T-helper 17 cell (primary cell): ENCODE measurements around the gene ZDHHC8. TPM values are rescaled to one million over a fixed set of nuclear protein-coding genes. Genes with fewer than 3 reads are reported as not detected.

Experiments
- ATAC-seq: fragments of 150-1000 bp; cut with Tn5 transposase; 2 replicates; pipeline ENCODE4 v1.10.0; 2021; ENCODE audit warnings: mild to moderate bottlenecking, moderate library complexity
- DNase-seq, 3 donors: peaks; one replicate each; pipeline versions ENCODE4 v3.0.0 to v3.0.0-alpha.2; 2020 to 2021
- H3K9me3 ChIP-seq: one replicate; pipeline ENCODE4 v1.7.0; 2013; ENCODE audit warnings: low read length, mild to moderate bottlenecking; ENCODE audit not compliant: control insufficient read depth, poor library complexity, severe bottlenecking
- H3K27ac Mint-ChIP-seq: one replicate; pipeline ENCODE4 v1.8.0; 2022; ENCODE audit warnings: mild to moderate bottlenecking, moderate library complexity, mixed read lengths
- H3K27me3 Mint-ChIP-seq: one replicate; pipeline ENCODE4 v1.8.0; 2022; ENCODE audit warnings: mixed read lengths
- H3K36me3 Mint-ChIP-seq: one replicate; pipeline ENCODE4 v1.8.0; 2022; ENCODE audit warnings: low read depth, mixed read lengths
- H3K4me1 Mint-ChIP-seq: one replicate; pipeline ENCODE4 v1.8.0; 2022; ENCODE audit warnings: mild to moderate bottlenecking, mixed read lengths
- H3K4me3 Mint-ChIP-seq: one replicate; pipeline ENCODE4 v1.8.0; 2022; ENCODE audit warnings: mild to moderate bottlenecking, moderate library complexity, mixed read lengths
- total RNA-seq, 4 donors: library from RNA in 2 of 4; stranded (reverse) in 2 of 4; gene quantifications; one replicate each; pipeline ENCODE4 v1.2.3 and lab custom pipeline; 2022 to 2026

The ZDHHC8 gene
- total RNA-seq, 2 donors from 2014 or later: 60.1 to 75.8 TPM

DNA sequence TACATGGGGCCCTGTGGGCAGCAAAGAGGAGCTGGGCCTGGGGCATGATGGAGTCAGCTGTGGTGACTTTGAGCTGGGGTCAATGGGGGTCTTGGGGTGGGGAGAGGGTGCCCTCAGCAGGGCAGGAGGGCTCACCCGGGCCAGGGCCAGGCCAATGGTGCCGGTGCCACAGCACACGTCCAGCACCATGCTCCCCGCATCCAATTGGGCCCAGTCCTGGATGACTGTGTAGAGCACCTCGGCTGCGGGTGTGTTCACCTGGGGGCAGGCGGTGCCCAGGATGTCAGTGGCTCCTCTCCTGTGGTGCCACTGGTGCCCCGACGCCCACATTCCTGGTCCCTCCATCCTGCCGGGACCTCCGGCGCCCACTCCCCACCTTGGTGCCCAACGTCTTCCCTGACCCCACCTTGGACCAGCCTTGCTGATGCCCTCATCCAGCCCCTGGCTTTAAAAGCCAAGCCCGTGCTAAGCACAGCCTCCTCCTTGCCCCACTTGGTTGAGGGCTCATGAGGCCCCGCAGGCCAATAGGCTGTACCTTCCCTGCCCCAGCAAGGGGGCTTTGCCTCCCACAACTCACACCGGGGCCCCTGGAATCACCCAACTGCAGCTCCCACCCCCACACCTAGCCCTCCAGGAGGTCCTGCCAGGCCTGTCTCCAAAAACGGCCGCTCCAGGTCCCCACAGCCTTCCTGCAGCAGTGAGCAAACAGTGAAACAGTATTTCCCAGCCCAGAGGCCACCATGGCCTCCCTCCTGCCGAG lies 17.9 kb upstream of the ZDHHC8 start:
- no peak overlapping the region for H3K4me3 Mint-ChIP-seq
- ATAC-seq: no peak
- H3K27me3 Mint-ChIP-seq: no peaks in the 10 kb centered on the region
- DNase-seq: no peak
- H3K36me3 Mint-ChIP-seq: peaks cover 3% of the 10 kb centered on the region
- H3K27ac Mint-ChIP-seq: no peak overlapping the region
- no peaks in the 10 kb centered on the region for H3K9me3 ChIP-seq
- H3K4me1 Mint-ChIP-seq: peaks cover 16% of the 10 kb centered on the region

DNA sequence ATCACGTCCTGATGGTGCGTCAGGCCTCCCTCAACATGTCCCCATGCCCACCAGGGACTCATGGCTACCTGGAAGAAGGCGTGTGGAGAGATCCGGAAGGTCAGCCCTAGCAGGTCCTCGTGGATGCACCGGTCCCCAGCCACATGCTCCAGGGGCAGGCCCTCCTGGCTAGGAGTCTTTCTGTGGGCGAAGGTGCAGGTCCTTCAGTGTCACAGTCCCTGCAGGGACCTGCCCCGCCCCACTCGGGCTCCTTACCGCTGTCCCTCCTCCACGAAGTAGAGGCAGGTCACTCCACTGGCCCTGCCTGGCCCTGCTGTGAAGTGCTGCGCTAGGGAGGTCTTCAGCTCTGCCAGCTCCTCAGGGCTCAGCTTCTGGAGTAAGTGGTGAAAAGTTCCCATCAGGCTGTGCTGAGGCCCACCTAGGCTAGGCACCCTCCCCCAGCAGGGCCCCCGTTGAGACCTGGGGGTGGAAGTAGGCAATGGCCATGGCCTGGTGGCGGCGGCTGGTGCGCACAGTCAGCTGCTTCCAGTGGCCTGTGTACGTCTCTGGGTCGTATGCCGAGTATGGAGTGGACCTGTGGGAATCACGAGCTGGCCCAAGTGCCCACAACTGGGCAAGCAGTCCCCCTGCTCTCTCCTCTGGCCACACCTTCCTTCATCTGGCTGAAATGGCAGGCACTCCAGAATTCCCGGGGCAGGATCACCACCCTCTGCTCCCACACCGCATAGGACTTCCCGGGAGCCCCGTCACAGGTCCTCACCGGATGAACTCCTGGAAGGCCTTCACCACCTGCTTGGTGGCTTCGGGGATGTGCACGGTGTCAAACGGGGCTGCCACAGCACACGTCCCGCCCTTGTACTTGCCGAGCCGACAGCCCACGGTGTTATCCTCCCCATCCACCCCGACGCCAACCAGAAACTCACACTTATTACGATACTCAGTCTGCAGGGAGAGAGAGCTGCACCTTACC lies 16.8 kb upstream of the ZDHHC8 start:
- H3K9me3 ChIP-seq: no peaks in the 10 kb centered on the region
- Mint-ChIP-seq H3K36me3 (peaks cover 2% of the 10 kb centered on the region), H3K4me1 (peaks cover 20% of the 10 kb centered on the region), H3K27ac (peak overlapping the region; percentile 79), H3K4me3 (peak overlapping the region; percentile 59), H3K27me3 (no peaks in the 10 kb centered on the region)
- ATAC-seq: no peak
- DNase-seq: no peak

DNA sequence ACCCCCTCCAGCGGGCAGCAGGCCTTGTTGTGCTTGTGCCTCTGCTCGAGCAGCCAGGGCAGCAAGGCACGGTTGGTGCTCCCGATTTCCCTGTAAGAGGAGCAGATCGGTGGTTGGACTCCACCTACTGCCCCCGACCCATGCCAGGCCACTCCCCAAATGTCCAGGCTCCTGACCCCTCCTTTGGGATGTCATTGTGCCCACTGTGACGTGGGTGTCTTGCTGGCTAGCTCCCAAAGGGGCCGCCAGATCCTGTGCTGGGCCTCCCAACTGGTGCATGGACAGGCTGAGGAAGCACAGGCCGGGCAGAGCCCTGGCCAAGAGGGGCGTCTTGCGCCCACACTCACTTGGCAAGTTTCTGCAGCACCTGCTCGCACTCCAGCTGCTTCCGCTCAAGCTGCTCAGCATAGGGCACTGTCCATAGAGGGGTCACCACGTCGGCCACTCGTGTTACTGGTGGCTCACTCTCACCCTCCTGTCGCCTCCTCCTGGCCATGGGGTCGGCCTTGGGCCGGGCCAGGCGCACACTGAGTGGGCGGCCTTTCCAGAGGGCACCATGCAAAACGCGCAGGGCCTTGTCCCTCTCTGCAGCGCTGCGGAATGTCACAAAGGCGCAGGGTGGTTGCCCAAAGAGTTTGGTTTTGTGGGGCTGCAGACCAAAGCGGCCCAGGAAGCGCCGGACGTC lies 15.8 kb upstream of the ZDHHC8 start, which contains the start of gene RANBP1:
TSS of gene RANBP1 (plus strand) at position 414 of the 685 bp plus-strand sequence. CDS start at position 495, 81 bp downstream.
- H3K4me1 Mint-ChIP-seq: peaks cover 20% of the 10 kb centered on the region
- peak within 1 kb of the TSS; percentile 92 for H3K4me3 Mint-ChIP-seq
- H3K9me3 ChIP-seq: no peaks in the 10 kb centered on the region
- H3K27me3 Mint-ChIP-seq: no peaks in the 10 kb centered on the region
- peak within 1 kb of the TSS; percentile 79 for H3K27ac Mint-ChIP-seq
- H3K36me3 Mint-ChIP-seq: peaks cover 2% of the 10 kb centered on the region
- ATAC-seq (no peak), DNase-seq (no peak)

DNA sequence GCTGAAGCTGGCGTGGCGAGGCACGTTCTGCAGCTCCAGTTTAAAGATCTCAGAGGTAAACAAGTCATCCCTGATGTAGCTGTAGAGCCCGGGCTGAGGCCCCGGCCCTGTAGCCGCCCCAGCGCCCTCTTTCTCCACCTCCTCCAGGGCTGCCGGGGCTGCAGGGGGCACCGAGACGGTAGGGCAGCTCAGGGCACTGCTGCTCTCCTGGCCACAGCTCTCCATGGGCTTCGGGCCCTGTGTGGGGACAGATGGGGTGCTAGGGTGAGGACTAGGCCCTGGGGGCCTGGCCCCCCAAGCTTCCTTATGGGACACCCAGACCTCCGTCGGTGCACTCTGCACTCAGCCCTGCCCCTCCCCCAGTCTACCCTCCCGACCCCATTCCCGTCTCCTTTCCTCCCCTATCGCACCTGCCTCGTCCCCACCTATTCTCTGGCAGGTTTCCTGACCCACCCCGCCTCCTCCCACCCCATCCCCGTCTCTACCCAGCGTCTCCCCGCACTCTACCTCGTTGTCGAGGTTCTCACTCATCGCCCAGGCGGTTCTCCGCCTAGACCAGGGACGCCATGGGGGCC lies 15.1 kb upstream of the ZDHHC8 start:
- DNase-seq (no peak), ATAC-seq (no peak)
- Mint-ChIP-seq H3K36me3 (peaks cover 2% of the 10 kb centered on the region), H3K4me3 (peak overlapping the region; percentile 92), H3K27me3 (no peaks in the 10 kb centered on the region), H3K27ac (peak overlapping the region; percentile 79), H3K4me1 (peaks cover 20% of the 10 kb centered on the region)
- no peaks in the 10 kb centered on the region for H3K9me3 ChIP-seq

DNA sequence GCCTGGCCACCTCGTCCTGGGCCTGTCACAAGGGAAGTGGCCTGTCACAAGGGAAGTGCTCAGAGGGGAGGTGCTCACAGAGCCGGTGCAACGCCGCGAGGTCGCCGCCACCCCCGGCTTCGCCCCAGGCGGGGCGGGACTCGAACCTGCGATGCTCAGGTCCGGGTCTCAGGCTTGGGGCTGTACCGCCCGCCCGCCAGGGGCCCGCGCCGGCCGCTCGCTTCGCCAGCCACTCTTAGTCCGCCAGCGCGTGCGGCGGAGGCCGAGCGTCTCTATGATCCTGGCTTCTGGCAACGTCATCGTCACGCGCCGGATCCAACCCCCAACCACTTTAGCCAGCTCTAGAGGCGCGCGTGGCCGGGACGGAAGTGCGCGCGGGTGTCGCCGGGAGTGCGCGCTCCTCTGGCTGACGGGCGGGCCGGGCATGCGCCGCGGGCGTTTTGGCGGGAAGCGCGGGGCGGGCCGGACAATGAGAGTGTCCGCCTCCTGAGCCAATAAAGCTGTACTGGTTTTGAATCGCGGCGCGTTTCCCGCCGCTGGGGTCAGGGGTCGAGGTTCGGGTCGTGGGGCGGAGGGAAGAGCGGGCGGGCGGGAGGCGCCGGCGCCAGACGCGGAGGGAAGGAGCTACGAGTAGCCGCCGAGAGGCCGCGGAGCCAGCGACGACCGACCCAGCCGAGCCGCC lies 14.5 kb upstream of the ZDHHC8 start, which contains the start of gene TRMT2A:
TSS of gene TRMT2A (minus strand) at position 276 of the 682 bp plus-strand sequence. CDS start 320 bp downstream, outside the sequence.
- H3K4me3 Mint-ChIP-seq: peak within 1 kb of the TSS; percentile 92
- H3K4me1 Mint-ChIP-seq: peaks cover 16% of the 10 kb centered on the region
- no peaks in the 10 kb centered on the region for H3K9me3 ChIP-seq
- ATAC-seq (peak; percentile 88), DNase-seq (peak; percentile 96 to 97 (median 96))
- peak within 1 kb of the TSS; percentile 79 for H3K27ac Mint-ChIP-seq
- peaks cover 2% of the 10 kb centered on the region for H3K36me3 Mint-ChIP-seq
- no peaks in the 10 kb centered on the region for H3K27me3 Mint-ChIP-seq

DNA sequence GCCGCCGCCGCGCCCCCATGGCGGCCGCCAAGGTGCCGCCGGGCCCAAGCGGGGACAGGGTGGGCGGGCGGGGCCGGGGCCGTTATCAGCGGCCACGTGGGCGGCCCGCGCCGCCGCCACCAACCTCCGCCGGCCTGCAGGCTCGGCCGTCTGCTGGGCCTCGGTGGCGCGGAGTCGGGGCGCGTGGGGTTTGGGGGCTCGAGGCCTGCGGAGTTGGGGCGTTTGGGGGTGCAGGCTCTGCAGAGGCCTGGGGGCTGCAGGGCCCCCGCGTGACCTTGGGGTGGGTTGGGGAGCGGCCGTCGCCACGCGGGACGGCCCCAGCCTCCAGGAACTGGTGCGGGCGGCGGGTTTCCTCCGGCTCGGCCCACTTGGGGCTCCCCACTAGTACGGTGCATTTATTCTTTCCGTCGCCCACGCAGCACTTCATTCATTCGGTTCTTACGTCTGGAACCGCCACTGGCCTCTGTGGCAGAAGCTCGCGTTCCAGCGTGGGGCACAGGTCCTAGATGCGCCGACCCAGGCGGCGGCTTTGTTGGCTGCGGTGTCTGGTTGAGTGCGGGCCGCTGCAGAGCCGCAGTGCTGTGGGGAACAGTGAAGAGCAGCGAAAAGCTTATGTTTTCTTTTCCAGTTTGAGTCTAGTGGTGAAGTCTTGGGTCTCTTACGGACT lies 13.8 kb upstream of the ZDHHC8 start:
- H3K27ac Mint-ChIP-seq: peak overlapping the region; percentile 79
- no peaks in the 10 kb centered on the region for H3K27me3 Mint-ChIP-seq
- peaks cover 16% of the 10 kb centered on the region for H3K4me1 Mint-ChIP-seq
- peaks cover 2% of the 10 kb centered on the region for H3K36me3 Mint-ChIP-seq
- DNase-seq (peak; percentile 39 to 47 (median 40)), ATAC-seq (peak; percentile 30)
- no peaks in the 10 kb centered on the region for H3K9me3 ChIP-seq
- peak overlapping the region; percentile 92 for H3K4me3 Mint-ChIP-seq

DNA sequence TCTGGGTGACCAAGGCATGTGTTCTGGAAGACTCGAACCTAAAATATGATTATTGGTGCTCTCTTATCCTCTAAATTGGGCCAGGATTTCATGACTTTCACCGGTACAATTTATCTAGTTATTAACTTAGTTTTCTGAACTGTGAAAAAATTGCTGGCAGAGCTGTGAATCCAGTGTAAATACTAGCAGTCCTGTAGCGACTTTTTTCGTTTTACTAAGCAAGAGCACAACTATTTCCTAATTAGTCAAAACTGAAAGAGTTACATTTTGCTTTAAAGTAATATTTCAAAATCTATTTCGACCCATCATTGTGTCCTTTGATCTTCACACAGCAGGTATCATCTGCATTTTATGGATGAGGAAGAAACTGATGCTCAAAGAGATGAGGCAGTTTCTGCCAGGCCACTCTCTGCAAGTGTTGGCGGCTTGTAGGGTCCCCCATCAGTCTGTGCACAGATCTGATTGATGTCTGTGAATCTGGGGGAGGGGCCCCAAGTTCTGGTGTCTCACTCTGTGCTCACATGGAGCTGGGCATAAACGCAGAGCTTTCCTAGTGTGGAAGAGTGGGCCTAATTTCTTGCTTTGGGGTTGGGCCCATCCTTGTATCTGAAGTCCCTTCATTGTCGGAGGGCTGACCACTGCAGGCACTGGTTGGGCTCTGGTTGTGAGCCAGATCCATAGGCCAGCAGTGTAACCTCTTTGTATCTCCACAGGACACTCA lies 13.1 kb upstream of the ZDHHC8 start:
- Mint-ChIP-seq H3K4me3 (peak overlapping the region; percentile 92), H3K27me3 (no peaks in the 10 kb centered on the region), H3K27ac (peak overlapping the region; percentile 79), H3K4me1 (peaks cover 16% of the 10 kb centered on the region), H3K36me3 (peaks cover 2% of the 10 kb centered on the region)
- no peak for ATAC-seq
- DNase-seq: no peak
- H3K9me3 ChIP-seq: no peaks in the 10 kb centered on the region

DNA sequence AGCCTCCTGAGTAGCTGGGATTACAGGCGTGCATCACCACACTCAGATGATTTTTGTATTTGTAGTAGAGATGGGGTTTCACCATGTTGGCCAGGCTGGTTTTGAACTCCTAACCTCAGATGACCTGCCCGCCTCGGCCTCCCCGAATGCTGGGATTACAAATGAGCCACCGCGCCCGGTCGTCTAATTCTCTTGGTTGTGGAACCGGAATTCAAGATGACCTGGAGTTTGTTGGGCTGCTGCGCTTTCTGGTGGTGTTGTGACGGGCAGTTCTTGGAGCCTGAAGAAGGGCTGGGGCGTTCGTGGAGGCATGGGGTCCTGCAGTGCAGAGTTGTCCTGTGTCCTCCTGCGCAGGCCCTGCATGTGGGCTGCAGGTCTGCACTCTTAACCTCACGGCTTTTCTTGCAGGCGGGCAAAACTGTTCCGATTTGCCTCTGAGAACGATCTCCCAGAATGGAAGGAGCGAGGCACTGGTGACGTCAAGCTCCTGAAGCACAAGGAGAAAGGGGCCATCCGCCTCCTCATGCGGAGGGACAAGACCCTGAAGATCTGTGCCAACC lies 9.7 kb upstream of the ZDHHC8 start:
- Mint-ChIP-seq H3K27ac (peak overlapping the region; percentile 81), H3K4me3 (peak overlapping the region; percentile 45), H3K27me3 (no peaks in the 10 kb centered on the region), H3K36me3 (no peaks in the 10 kb centered on the region), H3K4me1 (peaks cover 13% of the 10 kb centered on the region)
- H3K9me3 ChIP-seq: no peaks in the 10 kb centered on the region
- ATAC-seq (no peak), DNase-seq (no peak)

DNA sequence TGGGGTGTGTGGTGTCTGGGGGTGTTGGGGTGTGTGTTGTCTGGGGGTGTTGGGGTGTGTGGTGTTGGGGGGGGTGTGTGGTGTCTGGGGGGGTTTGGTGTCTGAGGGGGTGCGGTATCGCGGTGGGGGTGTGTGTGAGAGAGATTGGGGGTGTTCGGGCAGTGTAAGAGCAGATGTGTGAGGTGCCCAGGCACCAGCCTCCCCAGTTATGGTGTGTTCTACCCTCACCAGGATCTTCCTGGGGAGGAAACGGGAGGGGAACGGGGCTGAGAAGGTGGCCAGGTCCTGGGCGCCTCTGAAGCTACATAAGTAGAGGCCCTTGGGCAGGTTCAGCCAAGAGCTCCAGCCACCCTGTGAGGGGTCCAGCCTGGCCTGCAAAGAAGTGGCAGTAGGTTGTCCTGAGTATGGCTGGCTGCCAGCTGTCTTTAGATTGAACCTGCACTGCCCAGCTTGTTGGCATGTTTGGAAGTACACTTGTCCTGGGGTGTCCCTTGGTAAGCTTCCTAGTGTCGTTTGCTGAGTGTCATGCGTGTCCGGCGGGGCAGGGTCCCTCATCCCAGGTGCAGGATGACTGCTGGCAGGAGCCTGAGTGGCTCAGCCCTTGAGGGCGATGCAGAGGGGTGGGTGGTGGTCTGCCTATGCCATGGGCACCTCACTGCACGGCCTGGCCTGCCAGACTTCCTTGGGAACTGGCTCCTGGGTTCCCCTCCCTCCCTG lies 8.1 kb upstream of the ZDHHC8 start:
- H3K27ac Mint-ChIP-seq: peak overlapping the region; percentile 71
- no peaks in the 10 kb centered on the region for H3K9me3 ChIP-seq
- no peaks in the 10 kb centered on the region for H3K36me3 Mint-ChIP-seq
- H3K4me1 Mint-ChIP-seq: peaks cover 8% of the 10 kb centered on the region
- no peaks in the 10 kb centered on the region for H3K27me3 Mint-ChIP-seq
- DNase-seq (no peak), ATAC-seq (no peak)
- H3K4me3 Mint-ChIP-seq: no peak overlapping the region

DNA sequence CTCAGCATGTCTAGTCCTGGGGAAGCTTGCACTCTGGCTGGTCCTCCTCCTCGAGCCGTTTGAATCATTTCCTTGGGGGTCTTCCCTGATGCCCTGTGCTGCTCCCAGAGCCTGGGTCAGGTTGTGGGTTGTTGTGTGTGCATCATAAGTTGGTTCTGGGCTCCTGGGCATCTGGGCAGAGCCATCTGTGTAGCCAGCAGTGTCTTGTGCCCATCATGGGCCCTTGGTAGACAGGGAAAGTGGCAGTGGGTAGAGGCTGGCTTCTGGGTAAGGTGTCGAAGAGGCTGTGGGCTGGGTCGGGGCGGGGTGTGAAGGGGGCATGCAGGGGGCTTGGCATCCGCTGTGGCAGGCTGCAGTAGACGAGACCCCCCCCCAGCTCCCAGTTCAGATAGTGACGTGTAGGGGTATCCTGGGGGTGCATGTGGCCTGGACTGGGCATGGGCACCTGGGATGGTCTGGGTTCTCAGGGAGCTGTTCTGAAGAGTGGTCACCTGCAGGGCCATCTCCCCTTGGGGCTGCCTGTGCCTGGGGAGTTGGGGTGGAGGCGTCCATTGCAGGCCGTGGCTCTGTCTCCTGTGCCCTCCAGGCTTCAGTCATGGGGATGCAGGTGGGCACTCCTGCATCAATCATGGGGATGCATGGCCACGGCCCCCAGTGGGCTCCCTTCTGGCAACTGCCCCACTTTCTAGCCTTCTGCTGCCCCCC lies 7.4 kb upstream of the ZDHHC8 start:
- Mint-ChIP-seq H3K27me3 (no peaks in the 10 kb centered on the region), H3K4me1 (peaks cover 5% of the 10 kb centered on the region), H3K4me3 (no peak overlapping the region), H3K36me3 (no peaks in the 10 kb centered on the region), H3K27ac (peak overlapping the region; percentile 71)
- ATAC-seq: no peak
- no peak for DNase-seq
- H3K9me3 ChIP-seq: no peaks in the 10 kb centered on the region
